ENCODE data around the gene CORO1C.

The CORO1C gene

DNA sequence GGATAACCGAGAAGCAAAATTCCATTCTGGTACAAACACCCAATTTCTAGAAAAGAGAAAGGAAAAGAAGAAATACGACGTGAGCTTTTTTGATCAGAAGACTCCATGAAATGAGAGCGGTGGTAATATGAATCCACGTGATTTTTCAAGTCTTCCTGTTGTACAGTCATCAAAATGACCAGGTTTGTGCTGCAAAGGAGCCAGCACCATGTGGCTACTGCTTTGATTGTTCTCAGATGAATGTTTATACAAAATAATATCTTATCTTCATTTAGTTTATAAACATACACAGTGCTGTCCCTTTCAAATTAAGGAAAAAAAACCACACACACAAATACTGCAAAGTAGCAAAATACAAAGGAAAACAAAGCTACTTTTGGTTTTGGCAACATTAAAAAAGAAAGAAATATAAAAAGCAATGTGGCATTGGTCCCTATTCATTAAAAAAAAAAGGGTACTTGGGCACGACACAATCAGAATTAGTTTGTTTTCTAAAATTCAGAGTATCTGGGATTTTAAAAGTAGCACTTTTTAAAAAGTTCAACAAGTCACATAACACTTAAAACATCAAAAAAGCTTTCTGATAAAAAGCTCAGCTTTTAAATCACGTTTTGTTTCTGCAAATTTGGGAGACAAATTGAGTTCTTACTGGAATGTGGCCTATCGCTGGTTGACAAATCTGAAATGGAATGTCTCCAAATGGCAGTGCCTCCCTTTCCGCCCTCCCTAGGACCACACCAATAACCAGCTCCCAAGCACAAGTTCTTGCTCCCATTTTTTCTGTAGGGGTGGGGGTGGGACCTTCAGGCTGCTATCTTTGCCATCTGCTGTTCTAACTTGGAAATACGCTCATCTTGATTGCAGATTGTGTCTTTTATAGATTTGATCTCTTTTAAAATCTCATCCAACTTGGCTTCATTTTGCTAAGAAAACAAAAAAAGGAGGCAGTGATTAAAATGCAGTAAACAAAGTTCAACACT is 84.4 kb downstream of the CORO1C start:
- Histone ChIP-seq H3K79me2 (ENCODE audit: insufficient read depth, low read length) (no peaks in the 10 kb centered on the region), H3K4me2 (ENCODE audit: insufficient read depth, low read length) (no peak overlapping the region), H3K9me3 (ENCODE audit: insufficient read depth, low read length, severe bottlenecking) (no peaks in the 10 kb centered on the region), H3K4me3 (ENCODE audit: low read depth in 1 of 2, low read length in 2 of 2) (no peak overlapping the region), H3K4me1 (ENCODE audit: insufficient read depth, low read length) (peaks cover 10% of the 10 kb centered on the region; the same call in 1 of the 2 replicates), H4K20me1 (ENCODE audit: insufficient read depth, low read length) (no peaks in the 10 kb centered on the region), H2AFZ (ENCODE audit: low read depth, low read length) (no peak overlapping the region), H3K36me3 (ENCODE audit: insufficient read depth, low read length) (peaks cover 81% of the 10 kb centered on the region), H3K27me3 (ENCODE audit: insufficient read depth, low read length, poor library complexity) (no peaks in the 10 kb centered on the region), H3K27ac (ENCODE audit: low read length) (no peak overlapping the region; the same call in 1 of the 2 replicates), H3K9ac (ENCODE audit: low read depth, low read length) (no peak overlapping the region)
- DNase-seq (no peak), ATAC-seq (ENCODE audit: insufficient read depth, low read depth) (no peak)
- TF ChIP-seq, protein P1, sequence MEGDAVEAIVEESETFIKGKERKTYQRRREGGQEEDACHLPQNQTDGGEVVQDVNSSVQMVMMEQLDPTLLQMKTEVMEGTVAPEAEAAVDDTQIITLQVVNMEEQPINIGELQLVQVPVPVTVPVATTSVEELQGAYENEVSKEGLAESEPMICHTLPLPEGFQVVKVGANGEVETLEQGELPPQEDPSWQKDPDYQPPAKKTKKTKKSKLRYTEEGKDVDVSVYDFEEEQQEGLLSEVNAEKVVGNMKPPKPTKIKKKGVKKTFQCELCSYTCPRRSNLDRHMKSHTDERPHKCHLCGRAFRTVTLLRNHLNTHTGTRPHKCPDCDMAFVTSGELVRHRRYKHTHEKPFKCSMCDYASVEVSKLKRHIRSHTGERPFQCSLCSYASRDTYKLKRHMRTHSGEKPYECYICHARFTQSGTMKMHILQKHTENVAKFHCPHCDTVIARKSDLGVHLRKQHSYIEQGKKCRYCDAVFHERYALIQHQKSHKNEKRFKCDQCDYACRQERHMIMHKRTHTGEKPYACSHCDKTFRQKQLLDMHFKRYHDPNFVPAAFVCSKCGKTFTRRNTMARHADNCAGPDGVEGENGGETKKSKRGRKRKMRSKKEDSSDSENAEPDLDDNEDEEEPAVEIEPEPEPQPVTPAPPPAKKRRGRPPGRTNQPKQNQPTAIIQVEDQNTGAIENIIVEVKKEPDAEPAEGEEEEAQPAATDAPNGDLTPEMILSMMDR (IDR thresholded peaks at IDR 0.05; ENCODE audit: borderline replicate concordance, extremely low read depth, low read length, poor library complexity, severe bottlenecking): no peak
- TF ChIP-seq EZH2 (IDR thresholded peaks at IDR 0.05; ENCODE audit: borderline replicate concordance, low read depth, low read length, severe bottlenecking): no peak

DNA sequence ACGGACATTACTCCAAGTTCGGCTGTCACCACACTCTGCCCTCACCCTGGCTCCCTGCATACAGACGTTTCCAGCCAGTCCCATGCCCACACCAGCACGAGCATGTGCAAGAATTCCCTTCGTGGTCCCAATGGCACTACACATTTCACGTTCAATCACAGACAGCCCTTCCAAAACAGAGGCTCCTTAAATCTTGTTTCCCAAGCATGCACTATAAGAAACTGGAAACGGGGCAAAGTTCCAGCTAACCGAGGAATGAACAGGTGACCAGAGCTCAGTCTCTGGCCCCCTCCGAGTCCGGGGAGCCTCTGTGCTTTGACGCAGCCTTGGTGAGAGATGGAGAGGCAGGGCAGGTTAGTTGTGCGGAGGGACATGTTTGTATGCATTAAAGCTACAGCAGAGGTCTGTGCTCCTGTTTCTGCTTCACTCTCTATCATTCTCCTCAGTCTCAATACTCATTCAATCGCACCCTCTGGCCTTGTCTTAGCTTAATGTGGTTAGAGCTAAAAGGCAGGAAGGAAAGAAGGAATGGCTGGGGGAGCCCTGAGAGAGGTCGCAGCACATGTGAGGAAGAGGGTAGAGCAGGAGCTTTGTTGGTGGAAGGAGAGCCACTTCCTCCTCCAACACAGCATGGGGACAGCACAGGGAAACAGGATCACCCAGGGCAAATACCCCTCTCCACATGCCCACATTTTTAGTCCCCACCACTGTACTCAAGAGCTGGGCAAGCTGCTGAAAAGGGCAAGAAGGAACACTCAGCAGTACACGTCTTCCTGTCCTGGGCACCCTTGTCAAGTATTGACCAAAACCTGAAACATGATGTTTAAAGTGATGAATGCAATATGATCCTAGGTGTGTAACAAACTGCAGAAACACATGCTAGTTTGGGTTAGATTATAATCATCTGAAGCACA is 85.4 kb downstream of the CORO1C start:
- no peak overlapping the region for H2AFZ ChIP-seq (ENCODE audit: low read depth, low read length)
- H3K4me1 ChIP-seq (ENCODE audit: insufficient read depth, low read length): peaks cover 18% of the 10 kb centered on the region
- no peak overlapping the region for H3K9ac ChIP-seq (ENCODE audit: low read depth, low read length)
- peaks cover 73% of the 10 kb centered on the region for H3K36me3 ChIP-seq (ENCODE audit: insufficient read depth, low read length)
- no peak overlapping the region for H3K4me3 ChIP-seq (ENCODE audit: low read depth in 1 of 2, low read length in 2 of 2)
- peak; percentile 53 for ATAC-seq (ENCODE audit: insufficient read depth, low read depth)
- H3K27me3 ChIP-seq (ENCODE audit: insufficient read depth, low read length, poor library complexity): no peaks in the 10 kb centered on the region
- no peak overlapping the region for H3K4me2 ChIP-seq (ENCODE audit: insufficient read depth, low read length)
- TF ChIP-seq, protein P1 (IDR thresholded peaks at IDR 0.05; ENCODE audit: borderline replicate concordance, extremely low read depth, low read length, poor library complexity, severe bottlenecking): no peak
- no peak for TF ChIP-seq EZH2 (IDR thresholded peaks at IDR 0.05; ENCODE audit: borderline replicate concordance, low read depth, low read length, severe bottlenecking)
- H3K27ac ChIP-seq (ENCODE audit: low read length): peak overlapping the region; percentile 64
- no peaks in the 10 kb centered on the region for H4K20me1 ChIP-seq (ENCODE audit: insufficient read depth, low read length)
- H3K79me2 ChIP-seq (ENCODE audit: insufficient read depth, low read length): no peaks in the 10 kb centered on the region
- no peaks in the 10 kb centered on the region for H3K9me3 ChIP-seq (ENCODE audit: insufficient read depth, low read length, severe bottlenecking)
- DNase-seq: no peak

DNA sequence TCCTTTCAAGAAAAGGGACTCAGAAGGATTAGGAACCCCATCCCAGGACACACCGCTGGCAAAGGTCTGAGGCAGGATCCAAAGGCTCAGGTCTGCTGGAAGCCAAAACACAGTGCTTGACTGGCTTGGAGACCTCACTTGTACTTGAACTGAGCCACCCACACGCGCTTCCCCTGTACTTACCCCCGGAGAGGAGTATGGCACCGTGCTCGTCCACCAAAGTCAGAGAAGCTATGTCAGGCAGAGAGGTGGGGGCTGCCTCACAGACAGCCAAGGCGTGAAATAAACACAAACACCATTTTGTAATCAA is 86.6 kb downstream of the CORO1C start:
- DNase-seq (no peak), ATAC-seq (ENCODE audit: insufficient read depth, low read depth) (no peak)
- no peaks in the 10 kb centered on the region for H4K20me1 ChIP-seq (ENCODE audit: insufficient read depth, low read length)
- no peaks in the 10 kb centered on the region for H3K79me2 ChIP-seq (ENCODE audit: insufficient read depth, low read length)
- no peak for TF ChIP-seq EZH2 (IDR thresholded peaks at IDR 0.05; ENCODE audit: borderline replicate concordance, low read depth, low read length, severe bottlenecking)
- TF ChIP-seq, protein P1 (IDR thresholded peaks at IDR 0.05; ENCODE audit: borderline replicate concordance, extremely low read depth, low read length, poor library complexity, severe bottlenecking): no peak
- H3K9ac ChIP-seq (ENCODE audit: low read depth, low read length): no peak overlapping the region
- no peaks in the 10 kb centered on the region for H3K27me3 ChIP-seq (ENCODE audit: insufficient read depth, low read length, poor library complexity)
- H3K9me3 ChIP-seq (ENCODE audit: insufficient read depth, low read length, severe bottlenecking): no peaks in the 10 kb centered on the region
- no peak overlapping the region for H2AFZ ChIP-seq (ENCODE audit: low read depth, low read length)
- H3K4me3 ChIP-seq (ENCODE audit: low read depth in 1 of 2, low read length in 2 of 2): no peak overlapping the region
- H3K4me2 ChIP-seq (ENCODE audit: insufficient read depth, low read length): no peak overlapping the region
- peaks cover 22% of the 10 kb centered on the region for H3K4me1 ChIP-seq (ENCODE audit: insufficient read depth, low read length)
- peaks cover 62% of the 10 kb centered on the region for H3K36me3 ChIP-seq (ENCODE audit: insufficient read depth, low read length)
- H3K27ac ChIP-seq (ENCODE audit: low read length): peak overlapping the region; percentile 5

Data from DND-41 (cell line).